Activated T-cell treated with anti-CD3 and anti-CD28 coated beads, Interleukin-2, amount 50 U/mL, for 48 hours (primary cell): ENCODE results near the gene RUNX3.
"Not testable (repeated sequence)": the region's sequence is repeated elsewhere in the genome, so short reads cannot be mapped to it uniquely, and the experiment has no call there.

ENCODE experiments used
- DNase-seq, 2 experiments: peaks; one replicate each; pipeline ENCODE4 v3.0.0-alpha.2; 2020

The RUNX3 gene

GRCh38 chr1:24900486-24900849 is 29.6 kb downstream of the RUNX3 start:
- peak; percentile 39 to 51 for DNase-seq

DNA sequence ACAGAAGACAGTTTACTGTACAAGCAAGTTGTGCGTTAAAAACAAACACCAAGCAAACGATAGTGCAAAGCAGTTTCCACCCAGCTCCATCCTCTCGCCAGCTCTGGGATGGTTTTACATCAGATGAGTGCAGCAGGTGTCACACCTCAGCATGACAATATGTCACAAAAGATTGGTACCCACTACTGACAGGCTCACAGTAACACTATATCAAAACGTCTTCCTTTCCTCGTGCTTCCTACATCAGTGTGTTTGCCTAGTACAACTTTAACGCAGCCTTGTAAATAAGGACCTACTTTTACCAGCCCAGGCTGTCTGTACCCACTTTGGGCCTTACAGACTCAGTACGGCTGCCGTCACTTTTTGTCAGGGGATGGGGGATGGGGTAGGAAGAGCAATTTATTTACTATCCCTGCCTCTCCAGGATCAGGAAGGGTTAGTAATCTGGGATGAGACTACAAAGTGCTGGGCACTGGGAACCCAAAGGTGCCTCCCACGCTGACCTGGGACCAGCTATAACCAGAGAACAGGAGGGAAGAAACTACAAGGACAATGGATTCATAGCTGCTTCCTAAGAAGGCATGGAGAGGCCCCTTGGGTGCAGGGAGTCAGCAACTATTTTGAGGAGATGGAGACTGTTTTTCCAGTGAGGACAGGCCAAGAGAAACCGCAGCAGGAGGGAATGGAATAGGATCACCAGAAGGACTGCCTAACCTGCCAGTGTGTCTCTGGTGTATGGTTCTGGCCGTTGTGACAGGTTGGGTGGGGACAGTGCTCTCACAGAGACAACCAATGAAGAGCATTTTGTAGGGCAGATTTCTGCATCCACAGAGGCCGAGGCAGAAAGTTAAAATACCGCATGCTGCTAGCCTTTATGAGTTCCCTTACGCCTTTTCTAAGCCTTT is 30.2 kb downstream of the RUNX3 start:
- peak; percentile 43 to 46 for DNase-seq

- DNase-seq = peak; percentile 56 to 58
Observed at GRCh38 chr1:24898909-24899439, 31.1 kb downstream of the RUNX3 start.

DNA sequence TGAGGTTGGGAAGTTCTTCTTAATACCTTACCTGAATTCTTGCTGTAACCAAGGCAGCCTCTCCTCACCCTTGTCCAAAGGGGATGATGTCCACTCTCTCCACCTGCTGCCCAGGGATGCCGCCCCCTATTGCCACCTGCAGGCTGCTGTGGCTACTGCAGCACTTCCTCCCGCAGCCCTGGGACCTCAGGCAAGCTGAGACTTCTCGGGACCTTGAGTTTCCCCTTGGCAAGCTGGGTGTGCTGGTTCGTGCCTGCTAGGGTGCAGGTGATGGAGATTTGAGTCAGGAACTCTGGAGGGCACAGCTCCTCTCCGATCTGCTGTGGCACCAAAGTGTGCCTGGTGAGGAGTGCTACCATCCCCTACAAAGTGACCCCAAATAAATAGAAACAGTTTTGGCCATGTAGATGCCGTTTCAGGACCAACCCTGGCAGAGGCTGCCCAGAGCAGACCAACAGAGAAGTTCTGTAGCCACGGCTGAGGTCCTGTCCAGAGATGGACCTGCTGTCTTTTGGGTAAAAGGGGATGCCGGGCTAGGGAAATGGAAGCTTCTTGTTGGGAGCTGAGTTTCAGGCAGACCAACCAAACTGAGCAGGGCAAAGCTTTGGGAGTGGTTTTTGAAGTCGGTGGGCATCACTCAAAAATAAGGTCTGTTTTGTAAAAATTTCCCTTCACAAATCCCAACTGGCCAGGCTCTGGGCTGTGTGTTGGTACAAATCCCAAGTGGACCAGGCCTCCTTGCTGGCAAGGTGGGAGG is 31.7 kb downstream of the RUNX3 start:
- DNase-seq = peak; percentile 76 to 80

DNA sequence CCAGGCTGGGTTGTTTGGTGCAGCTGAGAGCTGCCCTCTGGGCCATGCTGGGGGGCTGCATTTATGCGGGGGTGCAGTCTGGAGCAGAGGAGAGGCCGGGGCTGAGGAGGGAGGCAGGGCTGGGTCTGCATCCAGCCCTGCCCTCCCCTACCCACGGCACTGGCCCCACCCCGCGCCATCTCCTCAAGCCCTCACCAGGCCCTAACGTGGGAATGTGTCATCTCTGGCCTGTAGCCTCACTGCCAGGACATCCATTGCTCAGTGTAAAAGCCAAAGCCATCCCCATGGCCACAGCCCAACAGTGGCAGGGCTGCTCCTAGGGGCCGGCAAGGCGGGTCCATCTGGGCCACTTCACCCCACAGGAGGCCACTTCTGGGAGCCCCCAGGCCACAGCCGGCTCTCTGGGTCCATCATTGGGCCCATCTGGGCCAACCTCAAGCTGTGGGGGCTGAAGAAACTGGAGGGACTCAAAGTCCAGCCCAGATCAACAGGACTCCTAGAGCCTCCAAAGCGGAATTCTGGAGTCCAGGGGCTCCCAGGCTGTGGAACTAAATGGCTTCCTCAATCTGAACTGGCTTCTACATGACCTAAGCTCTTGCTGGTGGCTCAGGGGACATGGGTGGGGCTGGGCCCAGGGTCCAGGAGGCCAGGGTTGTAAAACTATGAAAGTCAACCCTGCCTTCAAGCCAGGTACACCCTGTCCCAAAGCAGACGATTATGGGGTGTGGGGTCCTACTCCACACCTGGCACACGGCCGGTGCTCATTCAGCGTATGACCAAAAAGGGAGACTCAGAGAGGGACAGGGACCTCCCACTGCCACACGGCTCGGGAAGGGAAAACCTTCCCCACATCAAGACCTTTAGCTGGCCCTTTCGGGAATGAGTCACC is 32.6 kb downstream of the RUNX3 start:
- peak; percentile 29 to 38 for DNase-seq

DNA sequence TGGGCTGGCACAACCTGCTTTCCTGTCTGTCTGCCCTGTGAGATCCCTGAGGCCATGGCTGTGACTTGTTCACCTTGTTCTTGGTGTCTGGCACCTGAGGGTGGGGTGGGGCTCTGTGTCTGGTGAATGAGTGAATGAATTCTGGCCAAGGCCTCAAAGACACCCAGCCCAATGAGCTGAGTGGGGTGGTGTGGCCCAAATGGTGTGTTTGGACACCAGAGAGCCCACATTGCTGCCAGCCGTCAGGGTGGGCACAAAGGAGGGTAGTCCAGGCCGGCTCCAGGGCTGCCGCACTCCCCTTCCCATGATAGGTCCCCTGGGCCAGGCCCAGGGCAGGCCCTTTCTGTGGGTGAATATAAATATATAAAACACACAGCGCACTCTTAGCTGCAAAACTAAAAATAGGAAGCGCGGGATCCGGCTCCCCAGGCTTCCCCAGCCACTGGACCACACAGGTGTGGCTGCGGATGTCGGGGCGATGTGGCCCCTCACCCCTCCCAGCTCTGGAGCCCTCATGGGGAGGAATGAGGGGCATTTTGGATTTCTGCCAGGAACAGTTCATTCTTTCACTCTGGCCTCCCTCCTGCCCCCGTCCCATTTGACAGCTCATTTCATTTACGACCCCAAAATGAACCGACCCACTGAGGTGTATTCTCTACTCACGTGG is 33.3 kb downstream of the RUNX3 start:
- peak in 1 of 2 experiments; percentile 30 for DNase-seq

- peak in 1 of 2 experiments; percentile 30 for DNase-seq
Observed at GRCh38 chr1:24896176-24896575, 33.9 kb downstream of the RUNX3 start.

DNA sequence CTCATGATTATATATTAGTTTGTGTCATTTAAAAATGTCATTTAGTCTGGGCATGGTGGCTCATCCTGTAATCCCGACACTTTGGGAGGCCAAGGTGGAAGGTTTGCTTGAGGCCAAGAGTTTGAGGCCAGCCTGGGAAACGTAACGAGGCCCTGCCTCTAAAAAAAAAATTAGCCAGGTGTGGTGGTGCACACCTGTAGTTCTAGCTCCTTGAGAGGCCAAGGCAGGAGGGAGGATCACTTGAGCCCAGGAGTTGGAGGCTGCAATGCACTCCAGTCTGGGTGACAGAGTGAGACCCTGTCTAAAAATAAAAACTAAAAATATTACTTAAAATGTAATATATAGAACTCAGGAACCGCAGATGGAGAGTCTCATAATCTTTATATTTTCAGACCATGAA is 34.6 kb downstream of the RUNX3 start:
- DNase-seq = no peak

- DNase-seq = peak in 1 of 2 experiments; percentile 14
Observed at GRCh38 chr1:24894002-24894401, 36.1 kb downstream of the RUNX3 start.

DNA sequence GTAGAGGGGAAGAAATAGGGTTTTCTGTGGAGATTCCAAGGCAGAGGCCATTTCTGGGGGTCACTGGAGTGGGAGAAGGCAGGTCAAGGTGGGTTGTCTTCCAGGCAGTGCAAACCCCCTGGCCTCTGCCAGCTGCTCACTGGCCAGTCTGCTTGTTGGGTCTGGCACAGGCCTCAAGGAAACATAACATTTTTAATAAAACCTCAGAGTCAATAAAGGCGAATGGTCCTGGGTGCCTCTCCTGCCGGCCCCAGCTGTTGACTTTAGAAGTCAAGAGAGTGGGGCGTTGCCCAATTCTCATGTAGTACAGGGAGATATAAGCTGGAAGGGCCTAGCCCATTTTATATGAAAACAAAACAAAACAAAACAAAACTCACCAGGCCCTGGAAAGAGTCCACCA is 36.6 kb downstream of the RUNX3 start:
- DNase-seq = peak in 1 of 2 experiments; percentile 11

- DNase-seq = peak in 1 of 2 experiments; percentile 15
Observed at GRCh38 chr1:24892188-24893153, 37.6 kb downstream of the RUNX3 start.

GRCh38 chr1:24891367-24891766 is 38.7 kb downstream of the RUNX3 start:
- DNase-seq = not testable (repeated sequence)

- no peak for DNase-seq
Observed at GRCh38 chr1:24890887-24891286, 39.2 kb downstream of the RUNX3 start.

DNA sequence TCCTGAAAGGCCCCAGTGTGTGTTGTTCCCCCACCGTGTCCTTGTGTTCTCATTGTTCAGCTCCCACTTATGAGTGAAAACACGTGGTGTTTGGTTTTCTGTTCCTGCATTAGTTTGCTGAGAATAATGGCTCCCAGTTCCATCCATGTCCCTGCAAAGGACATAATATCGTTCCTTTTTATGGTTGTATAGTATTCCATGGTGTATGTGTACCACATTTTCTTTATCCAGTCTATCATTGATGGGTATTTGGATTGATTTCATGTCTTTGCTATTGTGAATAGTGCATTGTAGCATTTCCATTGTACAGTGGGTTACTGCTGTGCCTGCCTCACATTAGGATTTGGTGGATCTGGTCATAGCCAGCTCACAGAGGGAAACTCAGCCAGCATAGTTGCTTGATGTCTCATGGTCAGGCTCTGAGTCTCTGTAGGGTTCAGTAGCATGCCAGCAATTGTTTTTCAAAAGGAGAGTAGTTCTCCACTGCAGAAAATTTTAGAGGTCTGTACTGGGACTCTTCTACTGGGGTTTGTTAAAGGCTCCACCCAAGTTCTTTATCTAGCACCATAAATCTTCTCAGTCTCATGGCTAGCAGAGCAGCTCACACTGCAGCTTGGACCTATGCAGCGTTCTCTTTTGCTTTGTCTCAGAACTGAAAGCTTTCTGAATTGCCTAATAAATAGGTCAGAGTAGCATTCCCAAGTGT is 41.0 kb downstream of the RUNX3 start:
- DNase-seq = peak; percentile 4 to 10

- peak; percentile 15 to 16 for DNase-seq
Observed at GRCh38 chr1:24888061-24888970, 41.8 kb downstream of the RUNX3 start.

DNA sequence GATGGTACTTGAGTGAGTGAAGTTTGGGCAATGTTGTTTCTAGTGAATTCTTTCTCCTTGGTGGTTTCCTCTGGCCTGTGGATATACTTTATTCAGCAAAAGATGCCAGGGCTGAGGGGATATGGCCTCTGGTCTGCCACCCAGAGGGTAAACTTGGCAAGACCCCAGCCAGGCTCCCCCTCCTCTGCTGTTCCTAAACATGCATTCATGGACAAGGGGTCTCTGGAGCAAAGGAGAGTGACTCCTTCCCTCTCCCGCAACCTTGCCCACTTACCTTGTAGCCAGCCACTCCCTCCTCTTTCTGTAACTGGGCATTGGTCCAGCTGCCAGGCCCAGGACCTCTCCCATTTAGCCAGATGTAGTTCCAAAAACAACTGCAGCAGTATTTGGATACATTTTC is 43.8 kb downstream of the RUNX3 start:
- peak; percentile 8 to 11 for DNase-seq

DNA sequence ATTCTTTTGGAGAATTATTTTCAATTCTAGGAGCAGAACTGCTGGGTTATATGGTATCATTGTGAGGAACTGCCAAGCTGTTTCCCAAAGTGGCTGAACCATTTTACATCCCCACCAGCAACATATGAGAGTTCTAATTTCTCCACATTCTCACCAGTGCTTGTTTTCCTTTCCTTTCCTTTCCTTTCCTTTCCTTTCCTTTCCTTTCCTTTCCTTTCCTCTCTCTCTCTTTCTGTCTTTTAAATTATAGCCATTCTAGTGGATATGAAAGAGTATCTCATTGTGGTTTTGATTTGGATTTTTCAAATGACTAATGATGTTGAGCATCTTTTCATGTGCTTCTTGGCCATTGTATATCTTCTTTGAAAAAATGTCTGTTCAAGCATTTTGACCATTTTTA is 45.3 kb downstream of the RUNX3 start:
- DNase-seq = no peak

DNA sequence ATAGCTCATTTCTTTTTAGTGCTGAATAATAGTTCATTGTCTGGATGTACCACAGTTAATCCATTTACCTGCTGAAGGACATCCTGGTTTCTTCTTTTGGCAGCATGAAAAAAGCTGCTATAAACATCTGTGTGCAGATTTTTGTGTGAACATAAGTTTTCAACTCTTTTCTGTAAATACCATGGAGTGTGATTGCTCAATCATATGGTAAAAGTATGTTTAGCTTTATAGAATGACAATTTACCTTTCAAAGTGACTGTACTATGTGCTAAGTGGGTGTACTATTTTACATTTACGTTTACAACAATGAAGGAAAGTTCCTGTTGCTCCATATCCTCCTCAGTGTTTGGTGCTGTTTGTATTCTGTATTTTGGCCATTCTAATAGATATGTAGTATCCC is 49.0 kb downstream of the RUNX3 start:
- no peak for DNase-seq
